IMR-90 (cell line): ENCODE data around the gene NAPB. TPM values are rescaled to one million over a fixed set of nuclear protein-coding genes. Genes with fewer than 3 reads are reported as not detected.

Experiments used
- ATAC-seq: fragments of 200-7000 bp; cut with Tn5 transposase; 2 replicates; pipeline ENCODE4 v1.9.1; 2020; ENCODE audit warnings: low read depth, mild to moderate bottlenecking, moderate library complexity
- BruUV-seq: library from RNA; stranded (reverse); fragments of 400-500 nt; replicated peaks from 2 replicates; lab custom pipeline; 2021; lab: Mats Ljungman, UMichigan
- CTCF ChIA-PET: fragments of 300-600 bp; formaldehyde crosslinking; extraction: SDS; loops from one replicate; lab custom pipeline; 2021; ENCODE audit warnings: antibody characterized with exemption; lab: Yijun Ruan, JAX
- POLR2A ChIA-PET: fragments of 300-600 bp; sonication (Branson Sonifier 250); formaldehyde crosslinking; loops from one replicate; lab custom pipeline; 2022; ENCODE audit warnings: antibody characterized with exemption; ENCODE audit not compliant: unreplicated experiment; lab: Charles Lee
- DNase-seq: peaks from one replicate; pipeline ENCODE4 v3.0.0; 2013
- H2AFZ ChIP-seq: replicated peaks from 2 replicates; pipeline ENCODE3; 2013; ENCODE audit warnings: low read length, mild to moderate bottlenecking; ENCODE audit not compliant: poor library complexity
- H2AK5ac ChIP-seq: 2 replicates; pipeline ENCODE4 v1.6.1; 2013; ENCODE audit warnings: low read depth, low read length, inconsistent platforms
- H2AK9ac ChIP-seq: replicated peaks from 2 replicates; pipeline ENCODE3; 2013; ENCODE audit warnings: mild to moderate bottlenecking, low read depth, low read length, moderate library complexity; ENCODE audit not compliant: poor library complexity
- H2BK120ac ChIP-seq: 2 replicates; pipeline ENCODE4 v1.6.1; 2013; ENCODE audit warnings: low read depth, low read length, inconsistent platforms
- H2BK15ac ChIP-seq: 3 replicates; pipeline ENCODE4 v1.6.1; 2013; ENCODE audit warnings: low read depth, low read length, inconsistent platforms
- H2BK20ac ChIP-seq: 2 replicates; pipeline ENCODE4 v1.6.1; 2013; ENCODE audit warnings: low read depth, mild to moderate bottlenecking, inconsistent platforms, low read length, moderate library complexity
- H2BK5ac ChIP-seq: 2 replicates; pipeline ENCODE4 v1.6.1; 2013; ENCODE audit warnings: mild to moderate bottlenecking, low read depth, low read length, inconsistent platforms; ENCODE audit not compliant: poor library complexity, severe bottlenecking
- H3K14ac ChIP-seq: replicated peaks from 2 replicates; pipeline ENCODE4 v1.6.1; 2013; ENCODE audit warnings: low read depth, low read length, inconsistent platforms
- H3K18ac ChIP-seq: 2 replicates; pipeline ENCODE4 v1.6.1; 2013; ENCODE audit warnings: low read depth, low read length, control low read depth
- H3K23ac ChIP-seq: 2 replicates; pipeline ENCODE4 v1.6.1; 2013; ENCODE audit warnings: low read depth, low read length, inconsistent platforms
- H3K27ac ChIP-seq: 2 replicates; pipeline ENCODE4 v1.5.1; 2013; ENCODE audit warnings: mild to moderate bottlenecking, control low read depth, low read length; ENCODE audit not compliant: insufficient read depth
- H3K27me3 ChIP-seq: 2 replicates; pipeline ENCODE4 v1.6.1; 2013; ENCODE audit warnings: low read length; ENCODE audit not compliant: control insufficient read depth, insufficient read depth
- H3K36me3 ChIP-seq: 2 replicates; pipeline ENCODE4 v1.6.1; 2013; ENCODE audit warnings: low read length, mixed read lengths; ENCODE audit not compliant: control insufficient read depth, insufficient read depth
- H3K4ac ChIP-seq: 2 replicates; pipeline ENCODE4 v1.6.1; 2013; ENCODE audit warnings: low read depth, low read length, inconsistent platforms
- H3K4me1 ChIP-seq: 2 replicates; pipeline ENCODE4 v1.6.1; 2013; ENCODE audit warnings: low read length, mixed read lengths; ENCODE audit not compliant: control insufficient read depth, insufficient read depth
- H3K4me2 ChIP-seq: 2 replicates; pipeline ENCODE4 v1.6.1; 2013; ENCODE audit warnings: low read depth, mild to moderate bottlenecking, control low read depth, low read length, moderate library complexity
- H3K4me3 ChIP-seq: 2 replicates; pipeline ENCODE4 v1.5.1; 2013; ENCODE audit warnings: low read depth, mild to moderate bottlenecking, control low read depth, low read length, moderate library complexity; ENCODE audit not compliant: insufficient read depth
- H3K56ac ChIP-seq: 2 replicates; pipeline ENCODE4 v1.6.1; 2013; ENCODE audit warnings: low read length, inconsistent platforms; ENCODE audit not compliant: insufficient read depth; ENCODE audit errors: extremely low read depth
- H3K79me1 ChIP-seq, 2 experiments: 2 replicates each; pipeline ENCODE4 v1.6.1; 2013; ENCODE audit warnings: low read length in 2 of 2, inconsistent platforms in 1 of 2, low read depth in 1 of 2
- H3K9ac ChIP-seq: 2 replicates; pipeline ENCODE4 v1.6.1; 2013; ENCODE audit warnings: low read depth, low read length, control low read depth
- H3K9me1 ChIP-seq: 2 replicates; pipeline ENCODE4 v1.6.1; 2013; ENCODE audit warnings: low read length, inconsistent platforms; ENCODE audit not compliant: insufficient read depth
- H3K9me3 ChIP-seq: 2 replicates; pipeline ENCODE4 v1.6.1; 2013; ENCODE audit warnings: low read length; ENCODE audit not compliant: control insufficient read depth, insufficient read depth
- H4K20me1 ChIP-seq: 2 replicates; pipeline ENCODE4 v1.6.1; 2013; ENCODE audit warnings: low read length, inconsistent platforms; ENCODE audit not compliant: insufficient read depth
- H4K5ac ChIP-seq: 2 replicates; pipeline ENCODE4 v1.6.1; 2013; ENCODE audit warnings: mild to moderate bottlenecking, low read depth, low read length, control low read depth
- H4K8ac ChIP-seq, 2 experiments: 2 replicates each; pipeline ENCODE4 v1.6.1; 2013; ENCODE audit warnings: low read depth in 2 of 2, low read length in 2 of 2, control low read depth in 1 of 2, inconsistent platforms in 1 of 2
- H4K91ac ChIP-seq: 2 replicates; pipeline ENCODE4 v1.6.1; 2013; ENCODE audit warnings: low read depth, low read length, inconsistent platforms; ENCODE audit not compliant: insufficient read depth
- BHLHE40 ChIP-seq: fragments of 150-350 bp; IDR thresholded peaks from 2 replicates; pipeline ENCODE4 v1.6.1; 2016; ENCODE audit warnings: mild to moderate bottlenecking, low read depth, low read length
- CHD1 ChIP-seq: IDR thresholded peaks from 2 replicates; pipeline ENCODE4 v1.6.1; 2012; ENCODE audit warnings: low read depth, low read length, improper control_type of control experiment
- FOS ChIP-seq: fragments of 150-350 bp; IDR thresholded peaks from 2 replicates; pipeline ENCODE4 v1.6.1; 2016; ENCODE audit warnings: low read depth, low read length
- MAFK ChIP-seq: IDR thresholded peaks from 2 replicates; pipeline ENCODE4 v1.6.1; 2012; ENCODE audit warnings: low read depth, low read length, improper control_type of control experiment
- MAZ ChIP-seq: IDR thresholded peaks from 2 replicates; pipeline ENCODE4 v1.6.1; 2012; ENCODE audit warnings: low read depth, mild to moderate bottlenecking, low read length, improper control_type of control experiment, moderate library complexity, borderline replicate concordance
- MXI1 ChIP-seq: IDR thresholded peaks from 2 replicates; pipeline ENCODE4 v1.6.1; 2012; ENCODE audit warnings: low read depth, mild to moderate bottlenecking, low read length, moderate library complexity, borderline replicate concordance
- RAD21 ChIP-seq: IDR thresholded peaks from 2 replicates; pipeline ENCODE4 v1.6.1; 2012; ENCODE audit warnings: low read length, improper control_type of control experiment
- RCOR1 ChIP-seq: IDR thresholded peaks from 2 replicates; pipeline ENCODE4 v1.6.1; 2012; ENCODE audit warnings: mild to moderate bottlenecking, low read length, improper control_type of control experiment; ENCODE audit not compliant: insufficient replicate concordance
- SMC3 ChIP-seq: fragments of 150-350 bp; IDR thresholded peaks from 2 replicates; pipeline ENCODE4 v1.6.1; 2016; ENCODE audit warnings: low read depth, mild to moderate bottlenecking, antibody characterized with exemption, low read length, moderate library complexity
- WGBS, 2 experiments: methylation state at CpG; one replicate each; pipeline versions ENCODE4 v1.1.5 to v1.1.7; 2013; ENCODE audit warnings: missing lambda C conversion rate in 2 of 2; ENCODE audit not compliant: insufficient read length in 1 of 2; ENCODE audit errors: extremely low coverage in 2 of 2; 5-methylcytosine and 5-hydroxymethylcytosine counted together
- dilution Hi-C: fragments of 300-500 bp; cut with HindIII; formaldehyde crosslinking; loops from one replicate; pipeline ENCODE4 v1.14.3; 2018; ENCODE audit warnings: low sequenced_read_pairs; ENCODE audit not compliant: unreplicated experiment
- in situ Hi-C: fragments of 300-500 bp; cut with MboI; formaldehyde crosslinking; loops from 3 replicates; pipeline ENCODE4 v1.14.3; 2019; ENCODE audit warnings: low sequenced_read_pairs, inconsistent platforms, mixed read lengths
- intact Hi-C: fragments of 100-400 bp; cut with micrococcal nuclease; formaldehyde crosslinking; loops from 2 replicates; pipeline ENCODE4 v1.10.0; 2022
- polyA plus RNA-seq, 3 experiments: library from polyadenylated mRNA; depleted of rRNA; stranded (reverse); fragments of >200 nt; gene quantifications; 2 replicates each; pipeline ENCODE4 v1.2.3, GENCODE V29; 2012; ENCODE audit warnings: low replicate concordance in 1 of 3
- total RNA-seq: library from RNA; depleted of rRNA; stranded (reverse); fragments of >200 nt; gene quantifications from 2 replicates; pipeline ENCODE4 v1.2.3, GENCODE V29; 2012
- TF ChIP-seq, protein P1 (sequence below): fragments of 150-350 bp; IDR thresholded peaks from 2 replicates; pipeline ENCODE4 v1.6.1; 2016; ENCODE audit warnings: low read depth, mild to moderate bottlenecking, low read length, moderate library complexity, borderline replicate concordance
- TF ChIP-seq, protein P2 (sequence below): fragments of 150-350 bp; IDR thresholded peaks from 2 replicates; pipeline ENCODE4 v1.6.1; 2017; ENCODE audit warnings: mild to moderate bottlenecking, antibody characterized with exemption, low read length, low read depth

The NAPB gene
- total and polyA plus RNA-seq, 2 of the 4 experiments (the other 2 are of a cell fraction), result 4.4 to 5.2 TPM

DNA sequence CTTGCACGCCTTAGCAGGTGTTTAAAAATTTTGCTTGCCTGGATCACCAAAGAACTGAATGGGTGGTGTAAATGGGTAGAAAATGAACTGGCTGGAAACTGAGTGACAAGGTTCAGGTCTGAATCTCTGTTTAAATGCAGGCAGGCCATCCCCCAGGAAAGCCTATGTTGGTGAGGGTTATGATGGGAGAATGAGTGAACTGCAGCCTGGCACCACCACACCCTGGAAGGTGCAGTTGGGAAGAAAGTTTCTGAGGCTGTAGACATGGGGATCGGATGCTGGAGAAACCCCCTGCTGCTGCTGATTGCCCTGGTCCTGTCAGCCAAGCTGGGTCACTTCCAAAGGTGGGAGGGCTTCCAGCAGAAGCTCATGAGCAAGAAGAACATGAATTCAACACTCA, 18.7 kb upstream of the NAPB start:
- Histone ChIP-seq H3K27me3 (peaks cover 5% of the 10 kb centered on the region; the same call in 1 of the 2 replicates), H2BK20ac (no peak overlapping the region), H2AFZ (no peak overlapping the region), H4K8ac (no peak overlapping the region), H3K14ac (no peak overlapping the region), H3K56ac (no peak overlapping the region; the same call in 1 of the 2 replicates), H2AK5ac (no peak overlapping the region), H2BK15ac (no peak overlapping the region), H3K36me3 (no peaks in the 10 kb centered on the region), H3K18ac (no peak overlapping the region), H3K4ac (no peak overlapping the region), H3K4me2 (no peak overlapping the region), H2BK120ac (no peak overlapping the region), H3K4me1 (no peaks in the 10 kb centered on the region), H3K9me3 (no peaks in the 10 kb centered on the region), H2AK9ac (no peak overlapping the region), H2BK5ac (no peak overlapping the region), H3K9me1 (peaks cover 3% of the 10 kb centered on the region; the same call in 1 of the 2 replicates), H4K5ac (no peak overlapping the region), H4K91ac (no peak overlapping the region), H3K79me1 (no peaks in the 10 kb centered on the region), H3K27ac (no peak overlapping the region), H3K4me3 (no peak overlapping the region), H3K23ac (no peak overlapping the region), H4K20me1 (no peaks in the 10 kb centered on the region), H3K9ac (no peak overlapping the region)
- BruUV-seq, result no TSS peak
- DNase-seq (no peak), ATAC-seq (no peak)
- in situ Hi-C loops (loop anchor here (10.0 kb wide), 1 partner anchor 165 kb away; the partner anchor contains the start of gene CST9), dilution Hi-C loops (no loop called here), intact Hi-C loops (loop anchor here (5.0 kb wide), 1 partner anchor 227 kb away; no protein-coding TSS in a partner anchor)
- CTCF ChIA-PET, result no interaction called here
- TF ChIP-seq, protein P1, sequence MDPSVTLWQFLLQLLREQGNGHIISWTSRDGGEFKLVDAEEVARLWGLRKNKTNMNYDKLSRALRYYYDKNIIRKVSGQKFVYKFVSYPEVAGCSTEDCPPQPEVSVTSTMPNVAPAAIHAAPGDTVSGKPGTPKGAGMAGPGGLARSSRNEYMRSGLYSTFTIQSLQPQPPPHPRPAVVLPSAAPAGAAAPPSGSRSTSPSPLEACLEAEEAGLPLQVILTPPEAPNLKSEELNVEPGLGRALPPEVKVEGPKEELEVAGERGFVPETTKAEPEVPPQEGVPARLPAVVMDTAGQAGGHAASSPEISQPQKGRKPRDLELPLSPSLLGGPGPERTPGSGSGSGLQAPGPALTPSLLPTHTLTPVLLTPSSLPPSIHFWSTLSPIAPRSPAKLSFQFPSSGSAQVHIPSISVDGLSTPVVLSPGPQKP, result no peak
- TF ChIP-seq BHLHE40, result no peak
- TF ChIP-seq, protein P2, sequence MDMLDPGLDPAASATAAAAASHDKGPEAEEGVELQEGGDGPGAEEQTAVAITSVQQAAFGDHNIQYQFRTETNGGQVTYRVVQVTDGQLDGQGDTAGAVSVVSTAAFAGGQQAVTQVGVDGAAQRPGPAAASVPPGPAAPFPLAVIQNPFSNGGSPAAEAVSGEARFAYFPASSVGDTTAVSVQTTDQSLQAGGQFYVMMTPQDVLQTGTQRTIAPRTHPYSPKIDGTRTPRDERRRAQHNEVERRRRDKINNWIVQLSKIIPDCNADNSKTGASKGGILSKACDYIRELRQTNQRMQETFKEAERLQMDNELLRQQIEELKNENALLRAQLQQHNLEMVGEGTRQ, result no peak
- no peak for TF ChIP-seq RCOR1
- TF ChIP-seq CHD1, result no peak
- no peak for TF ChIP-seq FOS
- TF ChIP-seq MAFK, result no peak
- TF ChIP-seq MAZ, result no peak
- no peak for TF ChIP-seq SMC3
- no peak for TF ChIP-seq MXI1
- no peak for TF ChIP-seq RAD21
- POLR2A ChIA-PET, result no interaction called here
- WGBS, 2 experiments, result no CpG with 5 or more reads among the region's 2 CpGs
